ENCODE results near the gene CPT1A. TPM values are rescaled to one million over a fixed set of nuclear protein-coding genes. Genes with fewer than 3 reads are reported as not detected.

CPT1A gene
- total and polyA plus RNA-seq, 9 donors = 25.3 to 87.1 (median 44.3) TPM

GRCh38 chr11:68770781-68771180, 70.9 kb downstream of the CPT1A start:
- TF ChIP-seq POLR2A (IDR thresholded peaks at IDR 0.05) (no peak), EP300 (IDR thresholded peaks at IDR 0.05) (no peak)
- TF ChIP-seq, protein P1, sequence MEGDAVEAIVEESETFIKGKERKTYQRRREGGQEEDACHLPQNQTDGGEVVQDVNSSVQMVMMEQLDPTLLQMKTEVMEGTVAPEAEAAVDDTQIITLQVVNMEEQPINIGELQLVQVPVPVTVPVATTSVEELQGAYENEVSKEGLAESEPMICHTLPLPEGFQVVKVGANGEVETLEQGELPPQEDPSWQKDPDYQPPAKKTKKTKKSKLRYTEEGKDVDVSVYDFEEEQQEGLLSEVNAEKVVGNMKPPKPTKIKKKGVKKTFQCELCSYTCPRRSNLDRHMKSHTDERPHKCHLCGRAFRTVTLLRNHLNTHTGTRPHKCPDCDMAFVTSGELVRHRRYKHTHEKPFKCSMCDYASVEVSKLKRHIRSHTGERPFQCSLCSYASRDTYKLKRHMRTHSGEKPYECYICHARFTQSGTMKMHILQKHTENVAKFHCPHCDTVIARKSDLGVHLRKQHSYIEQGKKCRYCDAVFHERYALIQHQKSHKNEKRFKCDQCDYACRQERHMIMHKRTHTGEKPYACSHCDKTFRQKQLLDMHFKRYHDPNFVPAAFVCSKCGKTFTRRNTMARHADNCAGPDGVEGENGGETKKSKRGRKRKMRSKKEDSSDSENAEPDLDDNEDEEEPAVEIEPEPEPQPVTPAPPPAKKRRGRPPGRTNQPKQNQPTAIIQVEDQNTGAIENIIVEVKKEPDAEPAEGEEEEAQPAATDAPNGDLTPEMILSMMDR (IDR thresholded peaks at IDR 0.05) = no peak
- H3K4me3 ChIP-seq = no peak overlapping the region
- 89 to 92% (median 90%) methylated on average over 12 of the region's 12 CpGs for WGBS, 3 donors
- no peaks in the 10 kb centered on the region for H3K27me3 ChIP-seq
- no peaks in the 10 kb centered on the region for H3K4me1 ChIP-seq (ENCODE audit: insufficient read depth)
- no peak overlapping the region for H3K27ac ChIP-seq
- no peaks in the 10 kb centered on the region for H3K36me3 ChIP-seq
- intact Hi-C loops (cut with DNase I) = no loop called here
- no peaks in the 10 kb centered on the region for H3K9me3 ChIP-seq
- no peak for DNase-seq

GRCh38 chr11:68767672-68768071, 74.0 kb downstream of the CPT1A start:
- no peaks in the 10 kb centered on the region for H3K27me3 ChIP-seq
- no peak for TF ChIP-seq POLR2A (IDR thresholded peaks at IDR 0.05)
- no peak for TF ChIP-seq EP300 (IDR thresholded peaks at IDR 0.05)
- TF ChIP-seq, protein P1 (IDR thresholded peaks at IDR 0.05) = no peak
- 91 to 96% (median 95%) methylated on average over 11 of the region's 11 CpGs for WGBS, 3 donors
- DNase-seq = no peak
- H3K4me3 ChIP-seq = no peak overlapping the region
- H3K4me1 ChIP-seq (ENCODE audit: insufficient read depth) = no peaks in the 10 kb centered on the region
- intact Hi-C loops (cut with DNase I) = loop anchor here in 1 of 4 donors (2.0 kb wide), 1 partner anchor 23 kb away; no protein-coding TSS in a partner anchor
- H3K36me3 ChIP-seq = no peaks in the 10 kb centered on the region
- no peak overlapping the region for H3K27ac ChIP-seq
- no peaks in the 10 kb centered on the region for H3K9me3 ChIP-seq

DNA sequence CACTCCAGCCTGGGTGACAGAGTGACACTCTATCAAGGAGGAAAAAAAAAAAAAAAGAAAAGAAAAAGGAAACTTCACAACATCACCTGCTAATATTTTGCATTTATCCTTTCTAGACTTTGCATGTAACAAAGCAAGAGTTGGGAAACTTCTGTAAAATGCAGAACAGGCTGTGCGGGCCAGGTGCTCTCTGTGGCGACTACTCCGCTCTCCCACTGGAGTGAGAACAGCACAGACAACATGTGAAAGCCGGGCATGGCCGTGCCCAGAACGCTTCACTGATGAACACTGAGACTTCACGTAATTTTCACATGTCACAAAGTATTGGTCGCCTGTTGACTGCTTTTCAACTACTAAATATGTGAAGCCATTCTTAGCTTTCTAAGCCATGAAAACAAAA, 74.9 kb downstream of the CPT1A start:
- Histone ChIP-seq H3K27me3 (no peaks in the 10 kb centered on the region), H3K4me3 (no peak overlapping the region), H3K9me3 (no peaks in the 10 kb centered on the region), H3K36me3 (no peaks in the 10 kb centered on the region), H3K4me1 (ENCODE audit: insufficient read depth) (no peaks in the 10 kb centered on the region), H3K27ac (no peak overlapping the region)
- WGBS, 3 donors = 95 to 97% (median 96%) methylated on average over 8 of the region's 8 CpGs
- intact Hi-C loops (cut with DNase I) = no loop called here
- no peak for DNase-seq
- TF ChIP-seq, protein P1 (IDR thresholded peaks at IDR 0.05) = no peak
- TF ChIP-seq EP300 (IDR thresholded peaks at IDR 0.05) (no peak), POLR2A (IDR thresholded peaks at IDR 0.05) (no peak)

GRCh38 chr11:68764746-68765145, 77.0 kb downstream of the CPT1A start:
- intact Hi-C loops (cut with DNase I) = no loop called here
- Histone ChIP-seq H3K36me3 (no peaks in the 10 kb centered on the region), H3K9me3 (no peaks in the 10 kb centered on the region), H3K27me3 (no peaks in the 10 kb centered on the region), H3K4me1 (ENCODE audit: insufficient read depth) (no peaks in the 10 kb centered on the region), H3K4me3 (no peak overlapping the region), H3K27ac (no peak overlapping the region)
- TF ChIP-seq, protein P1 (IDR thresholded peaks at IDR 0.05) = no peak
- TF ChIP-seq POLR2A (IDR thresholded peaks at IDR 0.05) (no peak), EP300 (IDR thresholded peaks at IDR 0.05) (no peak)
- 87 to 92% (median 87%) methylated on average over 16 of the region's 16 CpGs for WGBS, 3 donors
- DNase-seq = no peak

Measured in ovary (tissue), 9 donors.